HPDE6-E6E7 (cell line): ENCODE measurements around the gene SLC2A4RG.

Experiments used
- DNase-seq: peaks from one replicate; pipeline ENCODE4 v3.0.0; 2011; ENCODE audit warnings: missing footprints; ENCODE audit errors: extremely low spot score

The SLC2A4RG gene

GRCh38 chr20:63699466-63700198 is 39.9 kb upstream of the SLC2A4RG start:
- no peak for DNase-seq

- DNase-seq, result no peak
Measured at GRCh38 chr20:63700199-63701050, 39.2 kb upstream of the SLC2A4RG start.

- no peak for DNase-seq
Measured at GRCh38 chr20:63701051-63701328, 38.6 kb upstream of the SLC2A4RG start.

GRCh38 chr20:63701329-63702035 is 38.1 kb upstream of the SLC2A4RG start:
- no peak for DNase-seq

- no peak for DNase-seq
Measured at GRCh38 chr20:63702036-63702665, 37.4 kb upstream of the SLC2A4RG start.

- no peak for DNase-seq
Measured at GRCh38 chr20:63702751-63703470, 36.7 kb upstream of the SLC2A4RG start.

GRCh38 chr20:63703471-63703975 is 36.1 kb upstream of the SLC2A4RG start:
- DNase-seq, result no peak

- no peak for DNase-seq
Measured at GRCh38 chr20:63703976-63704748, 35.4 kb upstream of the SLC2A4RG start.

- DNase-seq, result no peak
Measured at GRCh38 chr20:63704749-63705117, 34.8 kb upstream of the SLC2A4RG start.

GRCh38 chr20:63705232-63706026 is 34.1 kb upstream of the SLC2A4RG start:
- no peak for DNase-seq

- no peak for DNase-seq
Measured at GRCh38 chr20:63706027-63706695, 33.4 kb upstream of the SLC2A4RG start.

- DNase-seq, result no peak
Measured at GRCh38 chr20:63706852-63707557, 32.6 kb upstream of the SLC2A4RG start.

GRCh38 chr20:63707558-63708300 is 31.8 kb upstream of the SLC2A4RG start, which contains the start of the genes ARFRP1 and ZGPAT:
Gene ARFRP1 (minus strand): TSS chr20:63707976. CDS start chr20:63707091, 885 bp downstream.
Gene ZGPAT (plus strand): TSS chr20:63708039. CDS start chr20:63708581, 542 bp downstream.
- no peak for DNase-seq

- no peak for DNase-seq
Measured at GRCh38 chr20:63708301-63709148, 31.1 kb upstream of the SLC2A4RG start.

GRCh38 chr20:63709149-63709527 is 30.4 kb upstream of the SLC2A4RG start:
- no peak for DNase-seq

- DNase-seq, result no peak
Measured at GRCh38 chr20:63711085-63711645, 28.4 kb upstream of the SLC2A4RG start.
